T-helper 1 cell treated with Interleukin-12 subunit alpha and Interleukin-12 subunit beta and Interleukin-4 antibody, amounts not matched to agents 30 ng/mL and 1 ng/mL, for 36 hours (primary cell): Measurements from ENCODE around the gene COMMD6. TPM values are rescaled to one million over a fixed set of nuclear protein-coding genes. Genes with fewer than 3 reads are reported as not detected.

Experiments used
- intact Hi-C: fragments of 100-400 bp; cut with micrococcal nuclease; formaldehyde crosslinking; loops from one replicate; pipeline ENCODE4 v1.15.1; 2024
- total RNA-seq: library from RNA; stranded (reverse); gene quantifications from 2 replicates; pipeline ENCODE4 v1.2.3, GENCODE V29; 2022

Gene COMMD6
- 112 and 124 TPM in 2 replicates for total RNA-seq

GRCh38 chr13:75537401-75538365 lies at the start of gene COMMD6:
Gene COMMD6, minus strand, starts transcription at chr13:75537841. Its CDS starts 36 bp downstream, at chr13:75537805.
- intact Hi-C loops, result loop anchor here (1.0 to 5.0 kb wide), 7 partner anchors 12 to 1490 kb away; partner anchors contain the start of genes FBXL3, LMO7, TBC1D4 and UCHL3

- intact Hi-C loops, result no loop called here
Observed at GRCh38 chr13:75585153-75585552, 47.5 kb upstream of the COMMD6 start.

- intact Hi-C loops, result no loop called here
Observed at GRCh38 chr13:75583091-75583490, 45.5 kb upstream of the COMMD6 start.

- intact Hi-C loops, result no loop called here
Observed at GRCh38 chr13:75581874-75582640, 44.4 kb upstream of the COMMD6 start.

- intact Hi-C loops, result no loop called here
Observed at GRCh38 chr13:75579529-75579928, 41.9 kb upstream of the COMMD6 start.

GRCh38 chr13:75569576-75569975 lies 31.9 kb upstream of the COMMD6 start:
- intact Hi-C loops, result no loop called here

GRCh38 chr13:75566658-75567057 lies 29.0 kb upstream of the COMMD6 start:
- intact Hi-C loops, result no loop called here

- intact Hi-C loops, result no loop called here
Observed at GRCh38 chr13:75558145-75558840, 20.7 kb upstream of the COMMD6 start.

GRCh38 chr13:75556961-75557360 lies 19.3 kb upstream of the COMMD6 start:
- intact Hi-C loops, result no loop called here

- intact Hi-C loops, result no loop called here
Observed at GRCh38 chr13:75555836-75556235, 18.2 kb upstream of the COMMD6 start.

- intact Hi-C loops, result no loop called here
Observed at GRCh38 chr13:75554981-75555380, 17.3 kb upstream of the COMMD6 start.

- intact Hi-C loops, result no loop called here
Observed at GRCh38 chr13:75554464-75554863, 16.8 kb upstream of the COMMD6 start.

- intact Hi-C loops, result no loop called here
Observed at GRCh38 chr13:75550159-75550567, 12.5 kb upstream of the COMMD6 start.

- intact Hi-C loops, result loop anchor here (1.0 to 5.0 kb wide), 8 partner anchors 12 to 1778 kb away; partner anchors contain the start of genes CLN5, COMMD6, KLF12 and LMO7
Observed at GRCh38 chr13:75549262-75550158, 11.9 kb upstream of the COMMD6 start, which contains the start of gene UCHL3. Gene UCHL3, plus strand, starts transcription at chr13:75549791. Its CDS starts 30 bp downstream, at chr13:75549821.

GRCh38 chr13:75547917-75548316 lies 10.3 kb upstream of the COMMD6 start:
- intact Hi-C loops, result loop anchor here (5.0 kb wide), 2 partner anchors 1416 to 1444 kb away; partner anchors contain the start of genes CLN5 and KLF12

- intact Hi-C loops, result loop anchor here (5.0 kb wide), 2 partner anchors 1413 to 1447 kb away; partner anchors contain the start of genes CLN5 and KLF12
Observed at GRCh38 chr13:75545386-75545785, 7.7 kb upstream of the COMMD6 start.

- intact Hi-C loops, result loop anchor here (5.0 kb wide), 2 partner anchors 1413 to 1447 kb away; partner anchors contain the start of genes CLN5 and KLF12
Observed at GRCh38 chr13:75544681-75545330, 7.2 kb upstream of the COMMD6 start.

GRCh38 chr13:75541961-75542360 lies 4.3 kb upstream of the COMMD6 start:
- intact Hi-C loops, result no loop called here

GRCh38 chr13:75541287-75541686 lies 3.6 kb upstream of the COMMD6 start:
- intact Hi-C loops, result no loop called here
